Nephron progenitor cell (in vitro differentiated cells): ENCODE results near the gene DARS1.

Experiments used
- DNase-seq: peaks from one replicate; pipeline ENCODE4 v3.0.0; 2021
- H3K27ac Mint-ChIP-seq: 2 replicates; pipeline ENCODE4 v1.8.0; 2021; ENCODE audit warnings: mild to moderate bottlenecking, moderate library complexity, mixed read lengths
- H3K27me3 Mint-ChIP-seq: 2 replicates; pipeline ENCODE4 v1.8.0; 2021; ENCODE audit warnings: mild to moderate bottlenecking, low read depth, mixed read lengths; ENCODE audit not compliant: poor library complexity
- H3K36me3 Mint-ChIP-seq: 2 replicates; pipeline ENCODE4 v1.8.0; 2021; ENCODE audit warnings: low read depth, mixed read lengths
- H3K4me1 Mint-ChIP-seq: 2 replicates; pipeline ENCODE4 v1.8.0; 2021; ENCODE audit warnings: mixed read lengths
- H3K4me3 Mint-ChIP-seq: 2 replicates; pipeline ENCODE4 v1.8.0; 2021; ENCODE audit warnings: mild to moderate bottlenecking, moderate library complexity, mixed read lengths
- H3K9me3 Mint-ChIP-seq: 2 replicates; pipeline ENCODE4 v1.8.0; 2021; ENCODE audit warnings: mild to moderate bottlenecking, moderate library complexity, mixed read lengths
- TF ChIP-seq, protein P1 (sequence below): fragments of 200-600 bp; sonication (generic); IDR thresholded peaks from 2 replicates; pipeline ENCODE4 v1.5.0; 2021; ENCODE audit warnings: antibody characterized with exemption

Gene DARS1

DNA sequence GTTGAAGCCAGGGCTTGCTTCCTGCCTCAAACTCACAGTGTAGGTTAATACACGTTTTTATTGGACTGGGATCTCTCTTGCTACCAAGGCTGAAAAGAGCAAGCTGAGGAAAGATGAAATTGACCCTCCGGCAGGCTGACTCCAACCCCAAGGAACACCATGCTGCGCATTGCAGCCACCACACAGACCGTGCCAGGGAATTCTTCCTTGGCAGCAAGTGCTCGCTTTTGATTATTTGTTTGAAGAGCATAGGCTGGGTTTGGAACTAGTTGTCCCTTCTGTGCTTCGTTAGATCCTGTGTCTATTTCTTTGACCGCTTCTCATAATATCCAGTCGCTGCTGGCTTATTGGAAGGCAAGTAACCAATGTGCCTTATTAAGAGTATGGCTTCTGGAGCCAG lies 34.4 kb upstream of the DARS1 start:
- Mint-ChIP-seq H3K9me3 (no peaks in the 10 kb centered on the region), H3K4me1 (peaks cover 84% of the 10 kb centered on the region), H3K27me3 (peaks cover 2% of the 10 kb centered on the region), H3K27ac (peak overlapping the region; percentile 82), H3K4me3 (no peak overlapping the region), H3K36me3 (no peaks in the 10 kb centered on the region)
- TF ChIP-seq, protein P1, sequence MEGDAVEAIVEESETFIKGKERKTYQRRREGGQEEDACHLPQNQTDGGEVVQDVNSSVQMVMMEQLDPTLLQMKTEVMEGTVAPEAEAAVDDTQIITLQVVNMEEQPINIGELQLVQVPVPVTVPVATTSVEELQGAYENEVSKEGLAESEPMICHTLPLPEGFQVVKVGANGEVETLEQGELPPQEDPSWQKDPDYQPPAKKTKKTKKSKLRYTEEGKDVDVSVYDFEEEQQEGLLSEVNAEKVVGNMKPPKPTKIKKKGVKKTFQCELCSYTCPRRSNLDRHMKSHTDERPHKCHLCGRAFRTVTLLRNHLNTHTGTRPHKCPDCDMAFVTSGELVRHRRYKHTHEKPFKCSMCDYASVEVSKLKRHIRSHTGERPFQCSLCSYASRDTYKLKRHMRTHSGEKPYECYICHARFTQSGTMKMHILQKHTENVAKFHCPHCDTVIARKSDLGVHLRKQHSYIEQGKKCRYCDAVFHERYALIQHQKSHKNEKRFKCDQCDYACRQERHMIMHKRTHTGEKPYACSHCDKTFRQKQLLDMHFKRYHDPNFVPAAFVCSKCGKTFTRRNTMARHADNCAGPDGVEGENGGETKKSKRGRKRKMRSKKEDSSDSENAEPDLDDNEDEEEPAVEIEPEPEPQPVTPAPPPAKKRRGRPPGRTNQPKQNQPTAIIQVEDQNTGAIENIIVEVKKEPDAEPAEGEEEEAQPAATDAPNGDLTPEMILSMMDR, result no peak
- DNase-seq, result no peak

- H3K27me3 Mint-ChIP-seq, result peaks cover 2% of the 10 kb centered on the region
- no peaks in the 10 kb centered on the region for H3K9me3 Mint-ChIP-seq
- no peaks in the 10 kb centered on the region for H3K36me3 Mint-ChIP-seq
- H3K4me1 Mint-ChIP-seq, result peaks cover 84% of the 10 kb centered on the region
- TF ChIP-seq, protein P1, result no peak
- peak overlapping the region; percentile 2 for H3K4me3 Mint-ChIP-seq
- DNase-seq, result peak; percentile 18
- peak overlapping the region; percentile 82 for H3K27ac Mint-ChIP-seq
These were observed 33.9 kb upstream of the DARS1 start for GRCh38 chr2:136019306-136019705.

- Mint-ChIP-seq H3K27ac (no peak overlapping the region), H3K4me1 (peaks cover 81% of the 10 kb centered on the region), H3K27me3 (peaks cover 2% of the 10 kb centered on the region)
These were observed 32.4 kb upstream of the DARS1 start for GRCh38 chr2:136017786-136018185.

DNA sequence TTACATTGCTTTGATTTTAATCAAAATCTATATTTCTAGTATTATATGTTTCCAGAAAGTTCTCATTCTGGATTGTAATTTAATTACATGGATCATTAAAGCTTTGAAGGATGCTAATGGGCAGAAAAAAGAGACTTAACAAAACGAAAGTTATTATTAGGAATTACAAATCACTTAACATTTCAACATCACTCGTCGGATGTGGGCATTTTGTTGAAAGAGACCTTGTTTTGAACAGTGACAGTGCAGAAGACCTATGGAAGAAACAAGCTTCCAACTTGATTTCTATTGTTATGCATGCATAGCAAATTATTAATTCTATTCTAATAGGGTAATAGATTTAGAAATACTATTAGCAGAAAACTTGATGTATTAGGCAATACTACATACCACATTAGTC lies 31.4 kb upstream of the DARS1 start:
- peaks cover 71% of the 10 kb centered on the region for H3K4me1 Mint-ChIP-seq

More at GRCh38 chr2:136017786-136018185, 32.4 kb upstream of the DARS1 start:
- Mint-ChIP-seq H3K4me3 (no peak overlapping the region), H3K9me3 (no peaks in the 10 kb centered on the region), H3K36me3 (no peaks in the 10 kb centered on the region)
- DNase-seq, result no peak
- TF ChIP-seq, protein P1, result no peak

GRCh38 chr2:136016427-136016826 lies 31.0 kb upstream of the DARS1 start:
- Mint-ChIP-seq H3K36me3 (no peaks in the 10 kb centered on the region), H3K27ac (peak overlapping the region; percentile 12), H3K4me3 (peak overlapping the region; percentile 0), H3K27me3 (peaks cover 2% of the 10 kb centered on the region), H3K9me3 (no peaks in the 10 kb centered on the region), H3K4me1 (peaks cover 67% of the 10 kb centered on the region)
- no peak for DNase-seq
- TF ChIP-seq, protein P1, result no peak

More for the DNA sequence above, 31.4 kb upstream of the DARS1 start:
- TF ChIP-seq, protein P1, result no peak
- DNase-seq, result no peak
- H3K9me3 Mint-ChIP-seq, result no peaks in the 10 kb centered on the region
- no peak overlapping the region for H3K4me3 Mint-ChIP-seq
- H3K27ac Mint-ChIP-seq, result no peak overlapping the region
- no peaks in the 10 kb centered on the region for H3K36me3 Mint-ChIP-seq
- peaks cover 2% of the 10 kb centered on the region for H3K27me3 Mint-ChIP-seq

DNA sequence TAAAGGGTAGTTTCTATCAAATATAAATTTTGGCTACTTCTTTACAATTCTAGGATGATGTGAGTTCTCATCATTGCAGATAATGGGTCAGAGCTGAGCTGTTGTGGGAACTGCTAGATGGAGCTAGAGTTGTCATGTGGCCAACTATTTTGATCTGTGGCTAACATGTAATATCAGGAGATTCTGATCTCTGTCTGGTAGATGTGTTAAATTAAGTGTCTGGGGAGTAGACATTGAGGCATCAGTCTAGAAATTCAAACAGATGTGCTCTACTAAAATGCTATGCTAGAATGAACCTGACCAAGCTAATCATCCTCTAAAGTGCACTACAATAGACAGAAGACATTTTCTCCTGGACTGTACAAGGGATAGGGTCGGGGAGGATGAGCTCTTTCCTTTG lies 30.3 kb upstream of the DARS1 start:
- TF ChIP-seq, protein P1, result no peak
- Mint-ChIP-seq H3K27me3 (peaks cover 2% of the 10 kb centered on the region), H3K36me3 (no peaks in the 10 kb centered on the region), H3K4me3 (no peak overlapping the region), H3K4me1 (peaks cover 65% of the 10 kb centered on the region), H3K27ac (no peak overlapping the region), H3K9me3 (no peaks in the 10 kb centered on the region)
- DNase-seq, result no peak
